ENCODE measurements around the gene TDG. TPM values are rescaled to one million over a fixed set of nuclear protein-coding genes. Genes with fewer than 3 reads are reported as not detected.
A peak's percentile ranks its signal among the peaks of the same experiment; 100 is the strongest.

TDG gene
- total and polyA plus RNA-seq, 10 of the 15 experiments (the other 5 are each of a cell fraction or from before 2014, with no cell fraction given), result 29.7 to 68.8 (median 51.2) TPM

- TF ChIP-seq BCLAF1 (IDR thresholded peaks at IDR 0.05) (no peak), ATF7 (IDR thresholded peaks at IDR 0.05; ENCODE audit: low read depth) (no peak), PAX8 (IDR thresholded peaks at IDR 0.05) (no peak), ZNF384 (IDR thresholded peaks at IDR 0.05; ENCODE audit: borderline replicate concordance, low read depth, low read length) (no peak), CTCF (IDR thresholded peaks at IDR 0.05 in 2 of 3, conservative IDR thresholded peaks at IDR 0.05 in 1 of 3; ENCODE audit: control insufficient read depth in 2 of 3, extremely low read depth in 1 of 3, insufficient read depth in 1 of 3, low read depth in 3 of 3, low read length in 3 of 3) (no peak), ESRRA (IDR thresholded peaks at IDR 0.05; ENCODE audit: low read length) (no peak), TAF1 (IDR thresholded peaks at IDR 0.05; ENCODE audit: borderline replicate concordance, low read depth, low read length) (0 out of 2 replicates have a peak, but pooled peaks have one; percentile 8), ZNF687 (IDR thresholded peaks at IDR 0.05) (peak; percentile 59), POU2F2 (IDR thresholded peaks at IDR 0.05; ENCODE audit: borderline replicate concordance, low read depth, low read length) (peak; percentile 79; the same call in 2 of the 3 replicates), CUX1 (IDR thresholded peaks at IDR 0.05; ENCODE audit: insufficient replicate concordance, low read depth, low read length) (peak; percentile 20), POLR2A (IDR thresholded peaks at IDR 0.05; ENCODE audit: low read depth, low read length) (peak; percentile 20; the same call in 1 of the 2 replicates), SREBF2 (IDR thresholded peaks at IDR 0.05; ENCODE audit: low read length) (no peak), RFX5 (IDR thresholded peaks at IDR 0.05; ENCODE audit: low read depth, low read length) (no peak), SMAD5 (IDR thresholded peaks at IDR 0.05; ENCODE audit: low read depth) (0 out of 2 replicates have a peak, but pooled peaks have one; percentile 11)
Measured at GRCh38 chr12:103930787-103931735, 34.6 kb upstream of the TDG start (continued).

All from GM12878 (cell line).